H1 (cell line): Measurements from ENCODE around the gene KRT83. TPM values are rescaled to one million over a fixed set of nuclear protein-coding genes. Genes with fewer than 3 reads are reported as not detected.

Experiments
- CTCF ChIA-PET: fragments of 300-600 bp; sonication (Branson Sonifier 250); formaldehyde crosslinking; loops from one replicate; lab custom pipeline; 2021; ENCODE audit not compliant: partially characterized antibody; lab: Charles Lee
- POLR2A ChIA-PET: fragments of 300-600 bp; sonication (Branson Sonifier 250); formaldehyde crosslinking; loops from one replicate; lab custom pipeline; 2021; ENCODE audit warnings: inconsistent platforms; ENCODE audit not compliant: partially characterized antibody; lab: Charles Lee
- DNase-seq, 2 experiments: peaks; one replicate each; pipeline versions ENCODE4 v3.0.0 to v3.0.0-alpha.2; 2010 to 2022; ENCODE audit warnings: low spot score in 2 of 2, low read depth in 1 of 2, mixed read lengths in 1 of 2
- FAIRE-seq: peaks from 2 replicates; lab custom pipeline; 2011; peaks lifted over from hg19 to GRCh38; lab: Jason Lieb, UNC
- H2AFZ ChIP-seq: 2 replicates; pipeline ENCODE4 v1.8.1; 2012; ENCODE audit warnings: low read length, inconsistent platforms
- H2AK5ac ChIP-seq: 2 replicates; pipeline ENCODE4 v1.6.1; 2013; ENCODE audit warnings: low read depth, low read length
- H2BK120ac ChIP-seq: replicated peaks from 2 replicates; pipeline ENCODE3; 2013; ENCODE audit warnings: low read depth, low read length, inconsistent platforms
- H2BK12ac ChIP-seq: 2 replicates; pipeline ENCODE4 v1.6.1; 2013; ENCODE audit warnings: low read depth, low read length
- H2BK15ac ChIP-seq: 2 replicates; pipeline ENCODE4 v1.6.1; 2013; ENCODE audit warnings: low read length
- H2BK20ac ChIP-seq: 2 replicates; pipeline ENCODE4 v1.6.1; 2013; ENCODE audit warnings: low read length
- H2BK5ac ChIP-seq: 2 replicates; pipeline ENCODE4 v1.6.1; 2013; ENCODE audit warnings: low read depth, low read length
- H3K14ac ChIP-seq: 2 replicates; pipeline ENCODE4 v1.6.1; 2013; ENCODE audit warnings: inconsistent platforms; ENCODE audit not compliant: insufficient read length
- H3K18ac ChIP-seq: 2 replicates; pipeline ENCODE4 v1.6.1; 2013; ENCODE audit warnings: low read length; ENCODE audit errors: extremely low read depth
- H3K23ac ChIP-seq: 2 replicates; pipeline ENCODE4 v1.6.1; 2013; ENCODE audit warnings: inconsistent platforms; ENCODE audit not compliant: insufficient read length
- H3K23me2 ChIP-seq: 2 replicates; pipeline ENCODE4 v1.6.1; 2013; ENCODE audit warnings: low read depth, low read length
- H3K27ac ChIP-seq: 2 replicates; pipeline ENCODE4 v1.6.1; 2011; ENCODE audit warnings: low read depth, low read length, inconsistent platforms
- H3K27me3 ChIP-seq, 4 experiments: replicated peaks in 1 of 4; 1 replicate in 1 of 4; 2 replicates in 3 of 4; pipeline versions ENCODE4 v1.6.1 to v1.8.1; 2011 to 2013; ENCODE audit warnings: low read length in 3 of 4, mild to moderate bottlenecking in 3 of 4, inconsistent platforms in 2 of 4, mixed read lengths in 2 of 4, moderate library complexity in 1 of 4; ENCODE audit not compliant: control insufficient read depth in 3 of 4, insufficient read depth in 3 of 4; ENCODE audit errors: extremely low read depth in 1 of 4
- H3K36me3 ChIP-seq, 4 experiments: 2 replicates each; pipeline versions ENCODE4 v1.6.1 to v1.8.1; 2011 to 2013; ENCODE audit warnings: mild to moderate bottlenecking in 4 of 4, low read length in 3 of 4, moderate library complexity in 2 of 4, control low read depth in 1 of 4, inconsistent platforms in 1 of 4; ENCODE audit not compliant: insufficient read depth in 4 of 4, control insufficient read depth in 2 of 4
- H3K4ac ChIP-seq: replicated peaks from 2 replicates; pipeline ENCODE3; 2013; ENCODE audit warnings: low read length, low read depth, mixed read lengths, inconsistent platforms; ENCODE audit not compliant: insufficient read length
- H3K4me1 ChIP-seq, 4 experiments: replicated peaks in 1 of 4; 1 replicate in 1 of 4; 2 replicates in 3 of 4; pipeline versions ENCODE4 v1.6.1 to v1.8.1; 2011 to 2013; ENCODE audit warnings: low read length in 3 of 4, inconsistent platforms in 2 of 4, mixed read lengths in 1 of 4; ENCODE audit not compliant: insufficient read depth in 4 of 4, control insufficient read depth in 3 of 4
- H3K4me2 ChIP-seq, 2 experiments: 2 replicates each; pipeline versions ENCODE4 v1.6.1 to v1.8.1; 2011 to 2013; ENCODE audit warnings: low read depth in 2 of 2, low read length in 2 of 2, control low read depth in 1 of 2, inconsistent platforms in 1 of 2, mild to moderate bottlenecking in 1 of 2; ENCODE audit not compliant: insufficient read depth in 1 of 2
- H3K4me3 ChIP-seq, 4 experiments: fragments of 200-600, 300-600 bp in 1 of 4; sonication (generic), shearing (Covaris generic), sonication (Bioruptor Twin) in 1 of 4; 2 replicates each; pipeline versions ENCODE4 v1.5.1 to v1.8.1; 2011 to 2016; ENCODE audit warnings: low read length in 4 of 4, low read depth in 3 of 4, control low read depth in 2 of 4, inconsistent platforms in 2 of 4, mild to moderate bottlenecking in 2 of 4, mixed read lengths in 1 of 4, moderate library complexity in 1 of 4; ENCODE audit not compliant: insufficient read depth in 2 of 4; ENCODE audit errors: extremely low read depth in 1 of 4
- H3K56ac ChIP-seq: replicated peaks from 2 replicates; pipeline ENCODE3; 2013; ENCODE audit warnings: low read depth, mild to moderate bottlenecking, mixed read lengths, low read length, inconsistent platforms; ENCODE audit not compliant: insufficient read length
- H3K79me1 ChIP-seq: 2 replicates; pipeline ENCODE4 v1.6.1; 2013; ENCODE audit warnings: low read depth, low read length, control low read depth
- H3K79me2 ChIP-seq, 2 experiments: 2 replicates each; pipeline versions ENCODE4 v1.6.1 to v1.8.1; 2012 to 2013; ENCODE audit warnings: low read length in 2 of 2, mild to moderate bottlenecking in 2 of 2, inconsistent platforms in 1 of 2; ENCODE audit not compliant: insufficient read depth in 2 of 2, control insufficient read depth in 1 of 2
- H3K9ac ChIP-seq, 4 experiments: replicated peaks in 1 of 4; 1 replicate in 1 of 4; 2 replicates in 3 of 4; pipeline versions ENCODE4 v1.6.1 to v1.8.1; 2011 to 2013; ENCODE audit warnings: low read depth in 3 of 4, low read length in 3 of 4, control low read depth in 2 of 4, mild to moderate bottlenecking in 2 of 4, moderate library complexity in 2 of 4, inconsistent platforms in 1 of 4; ENCODE audit errors: extremely low read depth in 1 of 4
- H3K9me3 ChIP-seq, 2 experiments: 2 replicates each; pipeline versions ENCODE4 v1.6.1 to v1.8.1; 2012 to 2013; ENCODE audit warnings: mild to moderate bottlenecking in 2 of 2, moderate library complexity in 2 of 2, control low read depth in 1 of 2, inconsistent platforms in 1 of 2, low read depth in 1 of 2, low read length in 1 of 2, mixed read lengths in 1 of 2; ENCODE audit not compliant: insufficient read depth in 2 of 2
- H4K20me1 ChIP-seq, 2 experiments: replicated peaks in 1 of 2; 2 replicates each; pipeline versions ENCODE3 to v1.8.1; 2011 to 2013; ENCODE audit warnings: inconsistent platforms in 2 of 2, low read length in 2 of 2, mild to moderate bottlenecking in 1 of 2; ENCODE audit not compliant: insufficient read depth in 2 of 2, control insufficient read depth in 1 of 2
- H4K5ac ChIP-seq: 2 replicates; pipeline ENCODE4 v1.6.1; 2013; ENCODE audit warnings: low read length, low read depth, mixed read lengths, inconsistent platforms; ENCODE audit not compliant: insufficient read length
- H4K8ac ChIP-seq: 2 replicates; pipeline ENCODE4 v1.8.0; 2013; ENCODE audit warnings: mild to moderate bottlenecking, moderate library complexity, low read length, inconsistent platforms; ENCODE audit not compliant: insufficient read depth; ENCODE audit errors: extremely low read depth
- H4K91ac ChIP-seq: replicated peaks from 2 replicates; pipeline ENCODE3; 2013; ENCODE audit warnings: low read length, mixed read lengths, inconsistent platforms; ENCODE audit not compliant: insufficient read length
- POU5F1 ChIP-seq: IDR thresholded peaks from 2 replicates; pipeline ENCODE4 v1.6.1; 2011; ENCODE audit warnings: low read depth, mild to moderate bottlenecking, low read length, moderate library complexity
- RFX5 ChIP-seq: IDR thresholded peaks from 2 replicates; pipeline ENCODE4 v1.6.1; 2011; ENCODE audit warnings: low read depth, low read length, improper control_type of control experiment, borderline replicate concordance
- RNF2 ChIP-seq: fragments of 200-900, 300-1000 bp; sonication (generic); IDR thresholded peaks from 2 replicates; pipeline ENCODE4 v1.7.1; 2016; ENCODE audit warnings: borderline replicate concordance, low read depth, mild to moderate bottlenecking, antibody characterized with exemption, low read length; ENCODE audit not compliant: poor library complexity, severe bottlenecking; ENCODE audit errors: missing control alignments
- TBP ChIP-seq: IDR thresholded peaks from 2 replicates; pipeline ENCODE4 v1.6.1; 2011; ENCODE audit warnings: low read depth, low read length, improper control_type of control experiment
- WGBS, 2 experiments: shearing (Covaris generic) in 1 of 2; methylation state at CpG; one replicate each; pipeline versions ENCODE4 v1.1.6 to v1.1.7; 2013 to 2015; ENCODE audit warnings: low lambda C conversion rate in 2 of 2, mixed read lengths in 2 of 2, inconsistent platforms in 1 of 2, low coverage in 1 of 2, missing lambda C conversion rate in 1 of 2; ENCODE audit not compliant: insufficient replicate concordance in 2 of 2, insufficient coverage in 1 of 2, insufficient read length in 1 of 2; ENCODE audit errors: extremely low coverage in 1 of 2, missing lambda C conversion rate in 1 of 2; 5-methylcytosine and 5-hydroxymethylcytosine counted together
- polyA plus RNA-seq, 7 experiments: library from polyadenylated mRNA; depleted of rRNA in 3 of 7; stranded (reverse) in 5 of 7; unstranded in 2 of 7; fragments of >200 nt in 5 of 7; fragments of 200-250 nt in 2 of 7; gene quantifications; 1 replicate in 5 of 7; 2 replicates in 1 of 7; 4 replicates in 1 of 7; pipeline versions ENCODE4 v1.2.1 to v1.2.3, GENCODE V29; 2011 to 2013; ENCODE audit warnings: missing spikeins in 2 of 7, mixed read lengths in 2 of 7
- total RNA-seq: library from RNA; stranded (reverse); fragmentation: NEBNext Ultra II Directional; extraction: Animal tissue kit (Norgen Biotek cat#: 25700); gene quantifications from 2 replicates; pipeline ENCODE4 v1.2.1, GENCODE V29; 2021

The KRT83 gene
- total and polyA plus RNA-seq, 2 of the 8 experiments (the other 6 are each of a cell fraction or from before 2014, with no cell fraction given): not detected

GRCh38 chr12:52352951-52353350 lies 31.8 kb upstream of the KRT83 start:
- H3K79me1 ChIP-seq: no peaks in the 10 kb centered on the region
- H3K14ac ChIP-seq: no peak overlapping the region
- no peak overlapping the region for H3K18ac ChIP-seq
- DNase-seq (no peak), FAIRE-seq (no peak)
- H4K8ac ChIP-seq: no peak overlapping the region
- H4K5ac ChIP-seq: no peak overlapping the region
- no peak overlapping the region for H2BK5ac ChIP-seq
- H3K56ac ChIP-seq: no peak overlapping the region
- no peaks in the 10 kb centered on the region for H3K36me3 ChIP-seq
- no peaks in the 10 kb centered on the region; a peak in 1 of 4 replicates for H3K9me3 ChIP-seq
- H2BK12ac ChIP-seq: no peak overlapping the region
- H2BK15ac ChIP-seq: no peak overlapping the region
- ChIA-PET CTCF (interaction anchor here (1.6 to 10.7 kb wide), 6 partner anchors 10 to 196 kb away, joined by 6 to 88 read pairs (median 6); no protein-coding TSS in a partner anchor), POLR2A (no interaction called here)
- 89% methylated on average over 2 of the region's 2 CpGs; no CpG with 5 or more reads in 1 of the 2 experiments for WGBS, 2 experiments
- H3K23ac ChIP-seq: no peak overlapping the region
- TF ChIP-seq RFX5: no peak
- TF ChIP-seq POU5F1: no peak
- TF ChIP-seq TBP: no peak
- TF ChIP-seq RNF2: no peak
- no peak overlapping the region for H2AFZ ChIP-seq
- H4K20me1 ChIP-seq: no peaks in the 10 kb centered on the region
- no peak overlapping the region for H4K91ac ChIP-seq
- H2BK20ac ChIP-seq: no peak overlapping the region
- H2BK120ac ChIP-seq: no peak overlapping the region
- H3K4me2 ChIP-seq: no peak overlapping the region
- no peak overlapping the region for H3K27ac ChIP-seq
- no peaks in the 10 kb centered on the region for H3K4me1 ChIP-seq
- H3K23me2 ChIP-seq: no peaks in the 10 kb centered on the region
- no peak overlapping the region for H2AK5ac ChIP-seq
- H3K4me3 ChIP-seq: no peak overlapping the region
- H3K4ac ChIP-seq: no peak overlapping the region
- no peaks in the 10 kb centered on the region for H3K27me3 ChIP-seq
- H3K79me2 ChIP-seq: no peaks in the 10 kb centered on the region
- no peak overlapping the region for H3K9ac ChIP-seq
